GM21717 (cell line): ENCODE results near the gene TOMM34.

Experiments
- ATAC-seq: cut with Tn5 transposase; IDR thresholded peaks from one replicate; pipeline ENCODE4 v1.9.1; 2021; ENCODE audit warnings: mild to moderate bottlenecking, moderate library complexity; ENCODE audit not compliant: unreplicated experiment

Gene TOMM34

GRCh38 chr20:44897133-44897532 lies 63.1 kb downstream of the TOMM34 start:
- ATAC-seq = no peak

GRCh38 chr20:44896583-44896982 lies 63.6 kb downstream of the TOMM34 start:
- no peak for ATAC-seq

- ATAC-seq = no peak
These were observed 65.2 kb downstream of the TOMM34 start for GRCh38 chr20:44894959-44895358.
